Hippocampal formation (tissue), 2 donors: ENCODE results near the gene SHISA4.
"Not testable (repeated sequence)": the region's sequence is repeated elsewhere in the genome, so short reads cannot be mapped to it uniquely, and the experiment has no call there.

Experiments
- DNase-seq, 2 donors: peaks; one replicate each; lab custom pipeline; 2025; lab: John Stamatoyannopoulos, UW

SHISA4 gene

DNA sequence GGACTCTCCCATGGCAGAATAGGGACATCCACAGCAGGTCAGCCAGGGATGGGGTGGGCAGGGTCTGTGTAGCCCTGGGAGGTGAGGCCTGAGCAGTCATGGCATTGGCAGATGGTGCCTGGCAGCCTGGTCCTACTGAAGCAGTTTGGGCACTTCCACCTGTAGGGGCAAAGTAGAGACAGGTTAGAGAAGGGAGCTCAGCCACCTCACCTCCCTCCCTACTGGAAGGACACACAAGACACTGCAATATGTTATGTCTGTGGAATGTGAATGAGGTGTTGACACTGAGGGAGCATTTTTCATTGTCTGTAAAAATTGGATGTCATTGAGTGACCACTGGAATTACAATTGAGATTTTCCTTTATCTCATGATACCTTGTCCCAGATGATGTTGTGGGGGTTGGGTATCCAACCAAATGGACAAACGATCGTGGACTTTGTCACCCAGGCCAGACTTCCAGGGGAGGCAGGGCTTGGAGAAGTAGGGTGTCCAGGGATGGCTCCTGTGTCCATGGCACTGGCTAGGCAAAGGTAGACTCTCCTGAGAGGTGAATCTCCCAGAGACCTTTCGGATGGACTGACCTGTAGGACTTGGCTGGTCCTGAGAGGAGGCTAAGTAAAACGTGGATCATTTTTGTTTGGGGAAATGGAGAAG lies 9.7 kb downstream of the SHISA4 start:
- DNase-seq, result no peak

DNA sequence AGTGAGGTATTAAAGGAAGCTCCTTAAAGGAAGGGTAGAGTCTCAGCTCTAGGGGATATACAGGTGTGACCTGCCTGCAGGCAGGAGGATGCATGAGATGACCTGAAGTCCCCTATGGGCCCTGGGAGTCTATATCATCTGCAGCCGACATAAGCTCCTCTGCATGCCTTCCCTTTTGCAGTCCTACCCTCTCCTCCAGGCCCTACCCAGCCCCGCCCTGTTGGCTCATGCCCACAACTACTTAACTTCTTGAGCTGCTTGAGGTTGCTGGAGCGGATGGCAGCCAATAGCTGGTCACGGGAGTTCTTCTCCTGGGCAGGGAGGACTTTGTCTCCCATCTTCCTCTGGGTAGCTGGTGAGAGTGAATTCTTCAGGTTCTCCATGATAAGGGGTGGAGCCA lies 10.3 kb downstream of the SHISA4 start:
- no peak for DNase-seq

DNA sequence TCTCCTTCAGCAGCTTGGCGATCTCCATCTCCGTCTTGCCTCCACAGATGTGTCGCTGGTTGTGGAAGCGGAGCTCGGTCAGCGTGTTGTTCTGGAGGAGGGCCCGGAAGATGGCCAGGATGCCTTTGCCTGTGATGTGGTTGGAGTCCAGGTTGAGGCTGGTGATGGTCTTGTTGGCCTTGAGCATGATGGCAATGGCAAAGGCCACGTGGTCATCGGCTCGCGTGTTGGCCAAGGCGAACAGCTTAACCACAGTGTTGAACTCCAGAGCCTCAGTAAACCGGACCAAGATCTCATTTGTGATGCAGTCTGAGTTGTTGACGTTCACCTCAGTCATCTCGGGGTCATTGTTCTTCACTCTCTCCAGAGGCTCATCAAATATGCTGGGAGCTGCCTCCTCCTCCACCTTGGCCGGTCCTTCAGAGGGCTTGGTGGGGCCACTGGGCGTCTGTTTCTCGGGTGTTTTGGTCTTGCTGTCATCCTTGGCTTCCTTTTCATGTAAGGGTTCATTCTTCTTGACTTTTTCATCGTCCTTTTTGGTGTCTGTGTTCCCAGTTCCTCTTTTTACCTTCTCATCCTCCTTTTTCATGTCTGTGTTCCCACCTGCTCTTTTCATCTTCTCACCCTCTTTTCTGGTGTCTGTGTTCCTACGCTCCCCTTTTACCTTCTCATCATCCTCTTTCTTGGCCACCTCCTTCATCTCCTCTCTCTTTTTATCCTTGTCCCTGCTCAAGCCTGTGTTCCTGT lies 11.2 kb downstream of the SHISA4 start:
- no peak for DNase-seq

DNA sequence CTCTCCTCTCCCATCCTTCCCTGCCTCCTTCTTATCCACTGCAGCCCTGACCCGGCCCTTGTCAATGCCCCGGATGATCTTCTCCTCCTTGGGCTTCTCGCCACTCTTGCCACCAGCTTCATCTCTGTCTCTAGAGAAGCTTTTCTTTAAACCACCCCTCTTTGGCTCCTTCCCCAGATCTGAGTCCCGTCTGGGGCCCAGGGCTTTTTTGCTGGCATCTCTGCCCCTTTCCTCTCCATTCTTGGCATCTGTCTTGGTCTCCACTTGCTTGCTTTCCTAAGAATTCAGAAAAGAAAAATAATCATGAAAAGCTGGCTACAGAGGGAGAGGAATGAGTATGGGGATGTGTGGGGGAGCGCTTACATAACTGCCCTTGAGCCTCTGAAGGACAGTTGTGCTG lies 11.8 kb downstream of the SHISA4 start:
- no peak for DNase-seq

DNA sequence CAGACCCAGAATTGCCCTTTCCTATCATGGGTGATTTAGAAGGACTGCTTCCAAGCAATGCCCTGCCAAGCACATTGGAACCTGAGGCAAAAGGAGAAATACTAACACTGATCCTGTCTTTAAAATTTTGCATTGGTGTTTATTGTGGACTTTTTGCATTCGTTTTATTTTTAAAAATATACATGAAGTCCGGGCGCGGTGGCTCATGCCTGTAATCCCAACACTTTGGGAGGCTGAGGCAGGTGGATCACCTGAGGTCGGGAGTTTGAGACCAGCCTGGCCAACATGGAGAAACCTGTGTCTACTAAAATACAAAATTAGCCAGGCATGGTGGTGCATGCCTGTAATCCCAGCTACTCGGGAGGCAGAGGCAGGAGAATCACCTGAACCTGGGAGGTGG lies 12.3 kb downstream of the SHISA4 start:
- not testable (repeated sequence) for DNase-seq

DNA sequence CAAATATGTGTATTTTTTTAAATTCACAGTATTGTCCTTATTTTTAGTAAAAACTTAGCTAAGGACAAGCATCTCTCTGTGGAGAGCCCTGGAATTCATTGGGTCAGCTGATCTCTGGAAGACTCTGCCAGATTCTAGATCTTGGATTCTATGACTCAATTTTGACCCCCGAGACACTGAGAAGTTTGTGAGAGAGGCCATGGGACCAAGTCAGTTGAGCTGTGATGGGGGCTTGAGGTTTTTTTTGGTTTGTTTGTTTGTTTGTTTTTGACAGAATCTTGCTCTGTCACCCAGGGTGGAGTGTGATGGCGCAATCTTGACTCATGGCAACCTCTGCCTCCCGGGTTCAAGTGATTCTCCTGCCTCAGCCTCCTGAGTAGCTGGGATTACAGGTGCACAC lies 13.5 kb downstream of the SHISA4 start:
- DNase-seq, result no peak

DNA sequence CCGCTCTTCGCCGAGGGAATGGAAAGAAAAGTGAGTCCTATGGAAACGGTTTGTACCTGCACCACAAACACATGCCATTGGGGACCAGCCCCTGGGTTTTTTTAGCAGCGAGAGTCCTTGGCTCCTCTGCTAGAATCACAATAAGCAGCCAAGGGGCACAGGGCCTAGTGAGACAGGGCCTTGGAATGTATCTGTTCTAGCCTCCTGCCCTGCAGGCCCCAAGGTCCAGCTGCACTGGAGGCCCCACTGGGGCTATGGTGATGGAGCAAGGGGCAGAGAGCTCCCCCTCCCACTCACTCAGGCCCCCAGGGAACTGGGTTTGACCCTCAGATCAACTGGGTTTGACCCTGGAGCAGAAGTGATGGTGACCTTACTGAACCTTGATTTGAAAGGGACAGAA lies 14.4 kb downstream of the SHISA4 start:
- DNase-seq, result no peak

DNA sequence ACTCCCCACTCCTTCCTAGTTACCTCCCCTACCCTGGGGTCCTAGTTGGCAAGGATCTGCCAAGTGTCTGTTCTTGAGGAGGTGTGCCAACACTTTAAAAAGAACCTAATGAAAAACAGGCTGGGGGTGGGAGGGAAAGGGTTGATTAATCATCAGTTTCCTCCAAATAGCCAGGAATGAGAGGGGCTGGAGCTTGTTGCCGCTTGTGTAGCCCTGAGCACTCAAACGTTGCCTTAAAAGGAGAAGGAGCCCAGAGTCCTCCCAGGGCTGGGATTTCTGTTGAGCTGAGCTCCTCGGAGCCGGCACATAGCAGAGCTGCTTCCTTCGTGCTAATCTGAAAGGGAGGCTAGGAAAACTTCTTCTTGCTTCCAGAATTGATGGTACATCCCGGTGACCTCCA lies 15.9 kb downstream of the SHISA4 start:
- no peak for DNase-seq

DNA sequence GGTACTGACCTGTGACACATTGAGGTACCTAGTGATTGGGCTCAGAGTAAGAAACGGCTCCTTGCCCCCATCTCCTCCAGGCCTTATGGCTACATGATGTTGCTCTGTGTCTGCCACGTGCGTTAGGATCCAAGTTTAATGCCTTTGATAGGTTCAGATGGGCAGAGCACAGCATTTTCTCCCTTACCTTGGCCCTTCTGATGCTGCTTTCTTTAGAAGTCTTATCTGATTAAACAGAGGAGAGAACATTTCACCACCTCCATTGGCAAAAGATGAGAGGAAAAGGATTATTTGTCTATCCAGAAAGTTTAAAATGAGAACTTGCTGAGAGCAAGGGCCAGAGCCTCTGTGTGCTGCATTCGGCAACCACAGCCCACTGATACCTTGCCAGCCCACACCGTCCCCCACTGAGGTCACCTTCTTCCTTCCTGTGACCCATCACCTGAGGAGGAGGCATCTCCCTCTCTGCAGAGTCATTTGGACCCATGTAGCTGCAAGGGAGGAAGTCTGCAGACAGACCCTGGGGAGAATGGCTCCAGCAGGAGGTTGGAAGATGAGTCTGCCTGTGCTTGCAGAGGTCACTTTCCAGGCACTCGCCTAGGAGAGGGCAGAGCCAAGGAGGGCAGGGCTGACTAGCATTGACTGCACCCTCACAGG lies 16.7 kb downstream of the SHISA4 start:
- DNase-seq, result no peak

DNA sequence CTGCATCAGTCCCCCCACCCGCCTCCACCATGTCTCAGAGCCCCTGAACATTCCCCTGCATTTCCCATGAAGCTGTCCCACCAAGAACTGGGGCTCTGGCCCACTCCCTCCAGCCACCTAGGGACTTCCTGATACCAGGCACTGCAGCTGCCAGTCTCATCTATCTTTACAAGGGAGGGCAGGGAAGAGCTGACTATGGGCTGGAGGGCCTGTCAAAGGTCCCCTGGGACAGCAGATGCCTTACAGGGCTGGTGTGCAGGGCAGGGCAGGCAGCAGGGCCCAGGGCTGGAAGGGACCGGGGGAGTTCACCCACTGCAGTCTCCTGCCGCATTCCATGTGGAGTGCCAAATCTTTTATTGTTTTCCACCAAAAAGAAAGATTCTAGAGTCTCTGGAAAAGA lies 17.6 kb downstream of the SHISA4 start:
- no peak for DNase-seq

DNA sequence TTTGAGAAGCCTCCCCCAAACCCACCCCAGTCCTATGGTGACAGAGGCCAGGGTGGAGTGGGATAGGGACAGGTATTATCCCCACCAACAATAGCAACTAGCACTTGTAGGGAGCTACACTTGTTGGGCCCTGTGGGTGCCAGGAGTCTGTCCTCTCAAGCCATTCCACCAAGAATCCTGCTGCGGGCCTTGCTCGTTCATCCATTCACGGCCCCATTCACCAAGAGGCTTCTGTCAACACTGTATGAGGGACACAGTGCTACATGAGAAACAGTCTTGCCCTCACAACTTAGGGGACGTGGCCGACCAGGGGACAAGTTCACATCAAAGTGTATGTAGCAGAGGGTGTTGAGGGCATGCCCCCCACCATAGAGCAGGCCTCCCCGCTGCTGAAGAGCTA lies 18.9 kb downstream of the SHISA4 start:
- no peak for DNase-seq

DNA sequence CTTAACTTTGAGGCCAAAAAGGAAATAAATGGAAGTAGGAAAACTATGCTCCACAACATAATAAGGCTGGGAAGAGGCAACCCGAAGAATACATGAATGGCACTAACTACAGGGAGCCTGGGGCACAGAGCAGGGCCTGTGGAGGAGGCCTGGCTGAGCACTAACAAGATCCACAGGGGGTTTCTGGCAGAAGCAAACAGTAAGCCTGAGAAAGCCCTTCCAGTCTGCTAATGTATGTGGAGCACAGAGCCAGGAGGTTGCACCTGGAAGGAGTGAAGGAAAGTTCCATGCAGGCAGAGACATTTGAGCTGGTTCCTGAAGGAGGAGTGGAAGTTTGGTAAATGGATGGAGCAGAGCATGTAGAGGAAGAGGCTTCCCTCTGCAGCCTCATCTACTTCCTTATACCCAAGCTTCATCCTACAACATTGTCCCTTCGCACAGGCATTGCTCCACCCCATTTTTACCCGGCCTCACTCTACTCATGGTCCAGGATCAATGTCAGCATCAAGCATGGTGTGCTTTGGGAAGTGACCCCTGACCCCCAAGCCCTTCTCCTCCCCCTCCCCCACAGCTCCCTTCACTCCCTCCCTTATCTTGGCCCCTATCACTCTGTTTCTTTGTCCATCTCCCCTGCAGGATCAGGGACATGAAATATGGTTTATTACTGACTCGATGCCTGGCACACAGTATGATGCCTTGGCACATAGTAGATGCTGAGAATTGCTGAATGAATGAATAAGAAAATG lies 23.3 kb downstream of the SHISA4 start:
- DNase-seq, result no peak

DNA sequence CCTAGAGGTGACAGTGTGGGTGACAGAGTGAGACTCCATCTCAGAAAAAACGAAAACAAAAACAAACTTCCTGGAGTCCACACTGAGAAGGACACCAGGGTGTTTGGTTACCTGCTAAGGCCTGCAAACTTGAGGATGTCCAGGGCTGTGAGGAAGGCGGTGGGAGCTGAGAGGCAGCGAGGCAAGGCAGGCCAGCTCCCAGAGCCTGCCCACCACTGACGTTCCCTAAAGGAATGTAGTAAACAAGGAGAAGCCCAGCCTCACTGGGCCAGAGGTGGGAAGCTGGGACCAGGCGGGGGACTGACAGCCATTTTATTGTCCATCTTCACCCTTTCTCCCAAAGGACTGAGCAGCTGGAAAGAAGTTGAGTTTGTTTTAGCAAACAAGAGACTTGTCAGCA lies 24.1 kb downstream of the SHISA4 start:
- DNase-seq, result no peak

DNA sequence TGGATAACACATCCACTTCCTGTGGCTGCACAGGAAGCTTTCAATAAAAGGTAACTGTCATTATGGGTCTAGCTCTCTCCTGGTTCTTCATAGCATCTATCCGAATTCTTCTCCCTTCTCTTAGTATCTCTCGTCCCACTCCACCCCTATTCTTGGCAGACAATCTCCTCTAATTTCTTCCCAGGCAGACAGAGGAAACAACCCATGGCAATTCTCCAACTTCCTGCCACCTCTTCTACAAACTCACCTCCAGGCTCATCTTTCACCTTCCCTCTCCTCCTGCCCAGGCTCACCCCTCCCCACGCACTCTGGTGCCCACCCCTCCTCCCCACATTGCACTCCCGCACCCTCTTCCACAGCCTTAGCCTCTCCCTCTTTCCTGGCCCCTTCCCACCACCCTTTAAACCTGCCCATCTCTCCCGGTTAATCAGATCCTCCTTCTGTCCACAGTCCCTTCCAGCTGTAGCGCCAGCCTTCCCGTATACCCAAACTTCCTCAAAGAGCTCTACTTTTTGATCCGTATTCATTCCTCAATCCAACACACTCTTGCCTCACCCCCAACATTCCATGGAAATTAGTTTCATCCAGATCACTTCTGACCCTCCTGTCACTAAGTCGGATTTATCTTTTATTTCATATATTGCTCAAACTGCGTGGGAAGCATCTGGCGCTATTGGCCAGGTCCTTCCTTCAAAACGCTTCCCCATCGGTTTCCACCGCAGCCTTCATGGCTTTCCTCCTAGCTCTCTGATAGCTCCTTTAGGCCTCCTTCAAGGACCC lies 25.9 kb downstream of the SHISA4 start:
- no peak for DNase-seq

DNA sequence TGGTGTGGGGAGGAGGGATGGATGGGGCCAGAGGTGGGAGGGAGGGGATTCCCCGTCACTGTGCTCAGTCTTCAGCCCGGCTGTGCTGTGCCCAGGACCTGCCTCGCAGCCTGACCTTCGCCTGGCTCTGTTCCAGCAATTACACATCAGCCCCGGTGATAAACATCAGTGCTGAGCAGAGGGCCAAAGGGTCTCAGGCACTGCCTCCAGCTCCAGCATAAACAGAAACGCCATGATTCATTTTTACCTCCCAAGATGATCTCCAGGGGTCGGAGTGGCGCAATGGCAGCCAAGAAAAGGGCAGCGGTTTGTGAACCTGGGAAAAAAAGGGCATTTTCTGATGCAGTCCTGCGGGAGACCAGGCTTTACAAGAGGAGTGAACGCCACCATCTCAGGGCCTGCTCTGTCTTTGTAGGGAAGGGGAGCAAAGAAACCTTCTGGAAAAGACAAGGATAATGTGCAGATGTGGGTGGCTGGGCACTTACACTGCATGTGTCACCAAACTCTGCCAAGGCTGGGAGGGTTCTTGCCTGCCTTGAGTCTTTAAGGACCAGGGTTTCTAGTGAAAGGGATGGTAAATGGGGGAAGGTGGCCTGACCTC lies 28.1 kb downstream of the SHISA4 start:
- no peak for DNase-seq

DNA sequence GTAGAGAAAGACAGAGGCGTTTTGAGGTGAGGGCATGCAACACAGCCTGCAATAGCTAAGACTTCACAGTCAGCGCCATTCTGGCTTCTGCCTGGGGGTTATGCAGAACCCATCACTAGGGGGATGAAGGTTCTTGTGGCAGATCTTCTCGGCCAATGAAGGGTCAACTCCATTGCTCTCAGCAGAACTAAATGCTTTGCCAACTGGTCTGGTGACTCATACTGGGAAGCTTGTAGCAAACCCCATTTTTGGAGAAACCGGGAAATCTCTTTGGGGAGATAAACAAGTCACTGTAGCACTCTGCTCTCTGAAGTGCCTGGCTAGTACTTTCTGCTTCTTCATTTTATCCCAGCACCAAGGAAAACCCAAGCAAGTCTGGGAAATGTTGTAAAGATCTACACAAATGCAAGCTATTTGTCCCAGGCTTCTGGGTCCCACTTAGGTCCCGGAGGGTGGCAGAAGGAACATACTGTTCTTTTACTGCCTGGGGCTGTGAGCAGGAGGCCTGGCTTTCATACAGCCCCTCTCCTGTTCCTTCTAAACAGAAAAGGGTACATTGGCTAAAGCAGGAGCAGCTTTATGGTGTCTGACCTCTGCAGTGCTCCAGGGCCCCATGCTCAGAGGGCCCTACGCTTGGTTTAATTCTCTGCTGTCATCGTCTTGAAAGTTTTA lies 28.8 kb downstream of the SHISA4 start:
- DNase-seq, result no peak

DNA sequence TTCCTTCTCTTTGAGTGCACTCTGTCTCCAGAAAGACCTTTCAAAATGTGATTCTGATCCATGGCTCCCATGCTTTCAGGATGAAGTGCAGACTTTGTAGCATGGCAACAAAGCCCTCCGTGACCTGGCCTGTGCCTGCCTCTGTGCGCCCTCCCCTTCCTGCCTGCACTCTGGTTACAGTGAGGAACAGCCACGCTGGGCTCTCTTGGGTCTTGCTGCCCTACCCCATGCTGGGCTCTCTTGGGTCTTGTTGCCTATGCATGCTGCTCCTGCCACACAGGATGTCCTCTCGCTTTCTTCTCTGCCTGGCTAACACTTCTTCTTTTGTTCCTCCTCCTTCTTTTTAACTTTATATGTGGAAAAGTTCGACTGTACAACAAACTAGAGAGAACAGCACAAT lies 29.6 kb downstream of the SHISA4 start:
- DNase-seq, result no peak

DNA sequence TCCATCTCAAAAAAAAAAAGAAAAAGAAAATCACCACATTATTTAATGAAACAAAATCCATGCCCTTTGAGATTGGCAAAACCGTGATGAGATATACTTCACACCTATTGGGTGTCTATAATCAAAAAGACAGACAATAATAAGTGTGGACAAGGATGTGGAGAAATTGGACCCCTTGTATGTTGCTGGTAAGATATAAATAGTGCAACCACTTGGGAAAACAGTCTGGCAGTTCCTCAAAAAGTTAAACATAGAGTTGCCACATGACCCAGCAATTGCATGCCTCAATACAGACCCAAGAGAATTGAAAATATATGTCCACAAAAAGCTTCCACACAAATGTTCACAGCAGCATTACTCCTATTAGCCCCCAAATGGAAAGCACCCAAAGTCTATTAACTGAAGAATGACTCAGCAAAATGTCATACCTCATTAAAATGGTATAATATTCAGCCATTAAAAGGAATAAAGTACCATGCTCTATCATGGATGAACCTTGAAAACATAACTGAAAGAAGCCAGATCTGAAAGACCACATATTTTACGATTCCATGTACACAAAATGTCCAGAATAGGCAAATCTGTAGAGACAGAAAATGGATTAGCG lies 33.4 kb downstream of the SHISA4 start:
- no peak for DNase-seq

DNA sequence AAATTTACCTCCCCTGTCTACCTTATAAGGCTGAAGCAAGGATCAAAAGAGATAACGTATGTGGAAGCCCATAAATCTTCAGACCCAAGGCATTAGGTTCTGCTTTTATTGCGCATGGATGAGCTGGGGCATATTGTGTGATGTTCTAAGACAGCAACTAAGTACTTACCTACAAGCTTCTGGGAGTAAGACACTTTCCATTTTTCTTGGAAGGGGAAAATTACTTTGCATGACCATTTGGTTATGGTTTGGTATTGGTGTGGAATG lies 36.5 kb downstream of the SHISA4 start:
- no peak for DNase-seq

DNA sequence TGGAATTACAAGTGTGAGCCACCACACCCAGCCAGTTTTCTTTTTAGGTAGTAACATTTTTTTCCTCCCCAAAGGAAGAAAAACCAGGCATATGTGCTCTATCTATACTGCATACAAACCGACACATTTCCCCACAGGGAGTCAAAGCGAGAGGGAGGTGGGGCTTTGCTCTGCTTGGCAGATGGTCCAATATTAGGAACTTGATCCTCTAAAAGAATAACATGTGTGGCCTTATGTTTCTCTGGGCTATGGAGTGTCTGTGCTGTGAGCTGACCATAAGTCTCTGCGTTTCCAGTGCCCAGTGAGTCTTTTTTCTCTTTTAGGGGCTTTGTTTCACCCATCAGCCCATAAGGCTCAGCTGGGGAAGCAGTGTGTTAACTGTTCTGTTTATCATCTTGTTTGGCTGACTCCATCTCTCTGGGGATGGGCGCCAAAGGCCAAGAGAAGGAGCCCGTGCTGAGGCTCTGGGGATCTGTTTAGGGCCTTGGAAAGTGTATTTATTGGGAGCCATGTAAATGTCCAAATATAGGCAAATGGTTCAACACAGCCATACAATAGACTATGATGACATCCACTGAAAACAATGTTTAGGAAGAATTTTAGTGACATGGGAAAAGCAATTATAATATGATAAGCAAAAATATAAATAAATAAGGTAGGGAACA lies 37.4 kb downstream of the SHISA4 start:
- DNase-seq, result no peak
